IPS-NIHi11 (cell line): ENCODE data around the gene WDCP.
A peak's percentile ranks its signal among the peaks of the same experiment; 100 is the strongest.
"Not testable (repeated sequence)": the region's sequence is repeated elsewhere in the genome, so short reads cannot be mapped to it uniquely, and the experiment has no call there.

Experiments
- DNase-seq: peaks from one replicate; pipeline ENCODE4 v3.0.0; 2012; ENCODE audit warnings: mixed read lengths, low spot score

Gene WDCP

DNA sequence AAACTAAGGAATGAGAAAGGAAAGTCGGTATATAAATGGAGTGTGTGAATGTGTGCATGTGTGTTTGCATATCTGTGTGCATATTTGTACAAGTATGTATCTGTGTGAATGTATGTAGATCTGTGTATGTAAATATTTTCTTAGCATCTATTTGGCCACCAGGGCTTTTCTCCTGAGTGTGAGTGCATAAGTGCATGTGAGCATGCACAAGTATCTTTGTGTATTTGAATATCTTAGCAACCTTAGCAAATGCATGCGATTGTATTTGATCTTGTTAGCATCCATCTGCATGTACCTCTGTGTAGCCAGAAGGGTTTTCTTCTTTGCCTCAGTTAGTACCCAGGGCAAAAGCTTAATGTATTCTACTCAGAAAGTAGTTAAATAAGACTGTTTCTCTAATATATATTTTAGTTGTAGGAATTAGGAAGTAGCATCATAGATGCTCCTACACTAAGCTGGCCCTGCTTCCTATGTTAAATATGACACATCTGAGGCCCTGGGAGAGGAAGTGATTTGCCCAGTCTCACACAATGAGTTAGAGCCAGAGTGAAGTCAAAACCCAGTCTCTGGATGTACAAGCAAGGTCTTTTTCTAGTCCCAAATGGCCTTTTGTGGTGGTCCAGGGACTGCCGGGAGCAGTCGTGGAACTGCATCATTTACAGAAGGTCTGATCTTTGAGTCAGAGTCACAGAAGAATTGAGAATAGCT lies 11.5 kb upstream of the WDCP start:
- DNase-seq: no peak

DNA sequence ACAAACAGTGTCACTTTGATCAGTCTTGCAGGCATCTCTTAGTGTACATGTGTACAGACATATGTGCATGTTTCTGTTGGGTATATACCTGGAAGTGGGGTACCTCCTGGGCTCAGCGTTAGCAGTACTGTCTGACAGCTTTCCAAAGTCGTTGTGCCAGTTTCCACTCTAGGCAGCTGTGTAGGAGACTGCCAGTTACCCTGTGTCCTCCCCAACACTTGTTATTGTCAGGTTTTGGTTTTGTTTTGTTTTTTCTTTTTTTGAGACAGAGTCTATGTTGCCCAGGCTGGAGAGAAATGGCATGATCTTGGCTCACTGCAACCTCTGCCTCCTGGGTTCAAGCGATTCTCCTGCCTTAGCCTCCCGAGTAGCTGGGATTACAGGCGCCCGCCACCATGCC lies 8.6 kb upstream of the WDCP start:
- DNase-seq: no peak

DNA sequence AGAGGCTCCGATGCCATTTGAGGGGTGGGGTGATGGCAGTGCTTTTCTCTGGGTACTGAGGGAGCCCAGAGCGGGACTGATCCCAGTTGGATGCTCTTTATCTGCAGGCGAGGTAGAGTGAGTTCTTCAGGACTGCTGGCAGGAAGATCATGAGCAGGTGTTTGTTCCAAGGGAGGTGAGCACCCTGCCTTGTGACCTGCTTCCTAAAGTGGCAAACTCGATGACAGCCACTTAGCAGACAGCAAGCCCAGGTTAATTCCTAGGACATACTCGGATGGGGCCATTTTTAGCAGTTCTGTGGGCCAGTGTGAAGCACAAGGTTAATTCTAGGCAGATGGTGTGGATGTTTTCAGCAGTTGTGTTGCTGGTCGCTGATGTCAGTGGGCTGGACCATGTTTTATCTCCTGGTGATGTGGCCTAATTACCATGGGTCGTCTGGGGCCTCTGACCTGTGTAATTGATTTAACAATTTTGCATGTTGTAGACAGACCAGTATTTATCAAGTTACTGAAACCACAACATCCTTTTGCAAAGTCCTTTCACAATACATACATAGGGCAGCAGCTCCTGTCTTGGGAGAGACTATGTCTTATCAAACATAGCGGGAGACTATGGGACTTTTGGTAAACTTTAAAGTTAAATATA lies 7.3 kb upstream of the WDCP start:
- DNase-seq: no peak

DNA sequence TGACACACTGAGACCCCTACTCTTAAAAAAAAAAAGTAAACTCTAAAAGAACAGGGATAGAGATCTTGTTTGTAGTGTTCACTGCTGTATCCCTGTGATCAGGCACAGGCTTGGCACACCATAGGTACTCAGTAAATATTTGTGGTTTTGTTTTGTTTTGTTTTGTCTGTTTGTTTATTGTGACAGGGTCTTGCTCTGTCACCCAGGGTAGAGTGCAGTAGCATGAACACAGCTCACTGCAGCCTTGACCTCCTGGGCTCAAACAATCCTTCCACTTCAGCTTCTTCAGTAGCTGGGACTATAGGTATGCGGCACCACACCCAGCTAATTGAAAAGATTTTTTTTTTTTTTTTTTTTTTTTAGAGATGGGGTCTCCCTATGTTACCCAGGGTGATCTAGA lies 5.8 kb upstream of the WDCP start:
- no peak for DNase-seq

DNA sequence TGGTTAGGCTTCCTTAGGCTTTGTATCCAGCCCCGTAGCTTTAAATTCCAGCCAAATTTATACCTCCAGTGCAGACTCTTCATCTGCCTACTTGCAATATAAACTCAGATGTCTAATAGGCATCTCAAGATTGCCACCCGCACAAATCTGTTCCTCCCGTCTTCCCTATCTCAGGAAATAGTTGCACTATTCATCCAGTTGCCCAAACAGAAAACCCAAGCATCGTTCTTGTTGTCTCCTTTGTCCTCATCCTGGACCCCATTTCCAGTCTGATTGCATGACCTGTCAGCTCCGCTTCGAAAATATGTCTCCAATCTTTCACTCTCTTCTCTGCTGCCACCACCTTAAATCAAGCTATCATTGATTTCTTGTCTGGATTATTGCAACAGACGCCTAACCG lies 4.6 kb upstream of the WDCP start:
- no peak for DNase-seq

DNA sequence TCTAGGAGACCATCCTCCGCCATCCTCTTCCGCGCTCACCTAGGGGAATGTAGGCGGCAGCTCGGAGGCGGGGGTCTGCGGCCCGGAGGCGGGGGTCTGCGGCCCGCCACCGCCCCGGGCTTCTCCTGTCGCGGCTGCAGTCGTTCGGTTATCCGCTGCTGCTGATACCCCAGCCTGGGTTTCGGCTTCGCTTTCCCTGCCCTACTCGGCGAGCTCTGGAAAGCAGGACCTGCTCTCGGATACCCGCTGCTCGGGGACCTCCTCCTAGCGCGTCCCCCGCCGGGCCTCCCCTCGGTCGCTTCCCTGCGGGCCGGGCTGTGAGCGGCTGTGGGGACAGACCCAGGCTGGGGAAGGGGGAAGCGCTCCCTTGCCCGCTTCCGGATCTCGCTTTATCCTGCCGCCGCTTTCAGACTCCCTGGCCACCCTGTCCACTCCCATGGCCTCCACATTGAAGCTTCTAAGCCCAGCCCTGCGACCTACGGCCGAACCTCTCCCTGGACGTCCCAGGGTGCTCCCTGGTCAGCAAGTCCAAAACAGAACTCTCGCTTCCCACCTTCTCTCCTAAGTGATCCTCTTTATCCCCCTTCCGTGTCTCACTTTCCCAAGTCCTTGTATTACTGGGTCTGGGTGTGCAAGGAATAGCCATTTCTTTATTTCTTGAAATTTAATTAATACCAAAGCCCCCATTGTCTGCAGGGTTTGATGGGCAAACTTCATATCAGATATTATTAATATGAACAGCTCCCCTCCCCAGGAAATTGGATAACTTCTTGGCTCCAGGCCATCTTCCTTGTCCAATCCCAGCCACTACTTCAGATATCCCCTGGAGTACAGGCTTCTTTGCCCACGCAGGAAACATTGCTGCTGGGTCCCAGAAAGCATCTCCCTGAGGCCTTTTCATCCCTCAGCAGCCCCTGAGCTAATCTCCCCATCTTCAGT lies 3.1 kb upstream of the WDCP start:
- DNase-seq: peak; percentile 39

DNA sequence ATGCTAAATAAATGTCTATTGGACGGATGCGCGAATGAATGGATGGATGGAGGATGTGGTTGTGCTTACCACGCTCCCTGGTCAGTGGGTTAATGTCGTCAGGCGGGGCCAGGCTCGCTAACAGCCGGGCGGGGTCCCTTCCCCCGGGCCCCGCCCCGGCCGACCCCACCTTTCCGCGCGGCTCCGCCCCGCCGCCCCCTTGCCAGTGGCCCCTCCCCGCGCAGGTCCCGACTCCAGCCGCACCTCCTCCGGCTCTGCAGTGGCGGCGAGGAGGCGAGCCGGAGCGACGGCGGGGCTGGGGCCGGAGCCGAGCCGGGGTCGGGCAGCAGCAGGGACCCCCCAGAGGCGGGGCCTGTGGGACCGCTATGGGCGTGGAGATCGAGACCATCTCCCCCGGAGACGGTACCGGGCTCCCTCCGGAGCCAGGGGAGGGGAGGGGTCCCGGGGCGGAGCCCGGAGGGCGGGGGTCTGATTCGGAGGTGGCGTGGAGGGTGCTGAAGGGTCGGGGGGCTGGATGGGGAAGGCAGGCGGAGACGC lies 2.4 kb upstream of the WDCP start, which contains the start of gene FKBP1B:
Gene FKBP1B, plus strand, starts transcription at position 257 of the 537 bp plus-strand sequence. Its CDS starts 109 bp downstream, at position 366.
- peak; percentile 85 for DNase-seq

DNA sequence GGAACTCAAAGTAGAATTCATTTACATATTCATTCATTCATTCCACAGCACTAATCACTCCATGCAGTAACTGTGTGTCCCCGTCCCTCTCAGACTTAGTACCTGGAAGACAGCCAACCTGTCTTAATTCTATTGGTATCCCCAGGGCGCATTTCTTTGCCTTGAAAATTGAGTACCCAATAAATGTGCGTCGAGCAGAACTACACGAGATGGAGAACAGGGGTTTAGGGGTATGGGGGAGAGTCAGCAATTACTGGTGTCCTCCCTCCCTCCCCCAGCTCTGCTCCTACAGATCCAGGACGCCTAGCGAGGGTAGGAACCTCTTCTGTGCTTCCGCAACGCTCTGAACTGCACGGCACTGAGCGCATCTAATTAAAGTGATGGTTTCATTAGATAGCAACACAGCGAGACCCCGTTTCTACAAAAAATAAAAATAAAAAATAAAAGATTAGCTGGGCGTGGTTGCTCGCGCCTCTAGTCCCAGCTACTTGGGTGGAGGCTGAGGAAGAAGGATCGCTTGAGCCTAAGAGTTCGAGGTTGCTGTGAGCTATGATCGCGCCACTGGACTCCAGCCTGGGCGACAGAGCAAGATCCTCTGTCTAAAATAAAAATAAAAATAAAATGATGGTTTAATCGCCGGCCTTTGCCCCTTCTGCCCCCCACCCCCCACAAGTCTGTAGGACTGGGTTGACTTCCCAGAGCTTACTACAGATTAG lies 1.7 kb upstream of the WDCP start:
- DNase-seq: no peak

DNA sequence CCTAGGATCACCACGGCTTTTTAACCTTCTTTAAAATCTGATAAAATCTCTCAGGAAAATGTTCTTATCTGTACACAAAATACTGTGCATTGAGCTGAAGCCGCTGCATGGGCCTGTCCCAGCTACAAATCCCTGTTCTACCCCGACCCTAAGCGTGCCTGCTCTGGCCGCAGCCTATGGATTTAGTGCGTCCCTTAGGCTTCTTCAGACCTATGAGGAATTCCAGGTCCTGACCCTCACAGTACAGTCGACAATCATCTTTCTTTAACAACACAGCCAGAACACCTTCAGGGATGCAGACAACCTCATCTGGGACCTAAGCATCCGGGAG lies 477 bp upstream of the WDCP start:
- no peak for DNase-seq

DNA sequence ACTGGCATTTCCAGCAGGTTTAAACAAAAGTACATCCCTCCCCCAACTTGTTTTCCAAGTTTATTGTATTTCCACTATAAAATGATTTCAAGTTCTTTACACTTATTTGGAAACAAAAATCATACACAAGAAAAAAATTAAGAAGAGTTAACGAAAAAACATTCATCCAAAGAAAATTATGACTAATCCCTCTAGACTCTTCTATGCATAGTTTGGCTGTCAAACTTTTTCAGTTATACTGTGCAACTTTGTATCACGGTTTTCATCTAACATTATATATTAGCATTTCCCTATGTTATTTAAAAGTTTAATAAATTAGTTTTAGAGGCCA lies 627 bp downstream of the WDCP start:
- DNase-seq: no peak

DNA sequence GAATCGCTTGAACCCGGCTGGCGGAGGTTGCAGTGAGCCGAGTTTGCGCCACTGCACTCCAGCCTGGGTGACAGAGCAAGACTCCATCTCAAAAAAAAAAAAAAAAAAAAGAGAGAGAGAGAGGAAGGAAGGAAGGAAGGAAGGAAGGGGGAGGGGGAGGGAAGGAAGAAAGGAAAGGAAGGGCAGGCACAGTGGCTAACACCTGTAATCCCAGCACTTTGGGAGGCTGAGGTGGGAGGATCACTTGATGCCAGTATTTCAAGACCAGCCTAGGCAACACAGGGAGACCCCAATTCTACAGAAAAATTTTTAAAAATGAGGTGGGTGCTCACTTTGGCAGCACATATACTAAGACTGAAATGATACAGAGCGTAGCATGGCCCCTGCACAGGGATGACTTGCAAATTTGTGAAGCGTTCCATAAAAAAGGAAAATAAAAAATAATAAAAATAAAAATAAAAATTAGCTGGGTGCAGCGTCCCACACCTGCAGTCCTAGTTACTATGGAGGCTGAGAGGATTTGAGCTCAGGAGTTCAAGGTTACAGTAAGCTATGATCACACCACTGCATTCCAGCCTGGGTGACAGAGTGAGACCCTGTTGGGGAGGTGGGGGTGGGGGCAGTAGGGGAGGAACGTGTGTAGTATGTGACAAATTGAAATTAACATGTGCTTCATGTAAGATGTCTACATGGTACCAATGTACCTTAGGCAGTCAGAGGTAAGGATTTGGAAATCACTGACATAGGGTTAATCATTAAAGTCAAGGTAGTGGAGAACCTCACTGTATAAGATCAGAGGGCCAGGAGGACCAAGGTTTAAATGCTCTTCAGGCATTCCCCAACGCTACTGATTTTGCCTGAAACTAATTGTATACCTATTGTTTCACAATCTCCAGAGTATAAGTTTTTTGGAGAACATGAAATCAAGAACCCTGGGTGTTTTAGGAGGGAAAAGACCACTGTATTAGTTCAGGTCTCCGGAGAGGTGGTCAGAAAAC lies 1.4 kb downstream of the WDCP start:
- no peak for DNase-seq

DNA sequence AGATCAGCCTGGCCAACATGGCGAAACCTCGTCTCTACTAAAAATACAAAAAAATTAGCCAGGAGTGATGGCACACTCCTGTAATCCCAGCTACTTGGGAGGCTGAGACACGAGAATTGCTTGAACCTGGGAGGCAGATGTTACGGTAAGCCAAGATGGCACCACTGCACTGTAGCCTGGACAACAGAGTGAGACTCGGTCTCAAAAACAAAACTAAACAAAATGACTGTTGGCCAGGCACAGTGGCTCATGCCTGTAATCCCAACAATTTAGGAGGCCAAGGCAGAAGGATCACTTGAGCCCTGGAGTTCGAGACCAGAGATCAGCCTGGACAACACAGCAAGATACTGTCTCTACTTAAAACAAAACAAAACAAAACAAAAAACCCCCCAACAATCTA lies 4.1 kb downstream of the WDCP start:
- DNase-seq: not testable (repeated sequence)

DNA sequence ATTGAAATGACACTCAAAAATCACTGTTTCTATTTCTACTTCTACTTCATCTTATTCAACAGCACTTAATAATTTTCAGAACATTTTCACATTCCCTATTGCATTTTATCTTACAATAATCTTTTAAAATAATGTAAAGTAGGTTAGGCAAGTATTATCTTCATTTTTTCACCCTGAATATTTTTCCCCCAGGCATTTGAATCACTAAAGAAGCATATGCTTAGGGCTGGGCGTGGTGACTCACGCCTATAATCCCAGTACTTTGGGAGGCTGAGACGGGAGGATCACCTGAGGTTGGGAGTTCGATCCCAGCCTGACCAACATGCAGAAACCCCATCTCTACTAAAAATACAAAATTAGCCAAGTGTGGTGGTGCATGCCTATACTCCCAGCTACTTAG lies 6.7 kb downstream of the WDCP start:
- DNase-seq: no peak

DNA sequence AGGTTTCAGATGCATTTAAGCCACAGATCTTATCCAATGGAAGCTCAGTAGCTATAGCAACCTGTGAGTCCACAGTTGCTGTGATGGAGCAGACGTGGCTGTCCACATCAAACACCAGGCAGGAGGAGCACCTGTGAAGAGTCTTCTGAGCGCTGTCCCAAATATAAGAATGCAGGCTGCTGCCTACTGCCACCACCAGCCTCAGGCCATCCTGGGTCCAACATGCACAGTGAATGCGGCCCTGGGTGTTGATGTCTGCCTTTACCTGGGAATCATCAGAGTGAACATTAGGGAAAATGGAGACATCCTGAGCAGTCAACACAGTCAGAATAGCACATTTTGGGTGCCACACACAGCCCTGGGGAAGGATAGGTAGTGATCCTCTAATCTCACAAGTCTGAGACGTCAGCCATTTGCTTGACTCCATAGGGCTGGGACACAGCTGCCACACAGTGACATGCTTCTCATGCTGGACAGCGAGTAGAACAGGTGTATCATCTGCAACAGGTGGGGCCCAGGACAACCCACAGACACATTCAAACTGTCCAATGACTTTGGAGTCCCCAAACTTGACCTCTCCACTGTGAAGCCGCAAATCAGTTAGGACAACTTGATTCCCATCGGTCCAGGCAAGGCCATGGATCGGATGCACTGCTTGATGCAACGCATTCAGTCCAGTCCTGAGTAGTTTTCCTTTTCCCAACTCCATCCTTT lies 8.2 kb downstream of the WDCP start:
- no peak for DNase-seq

DNA sequence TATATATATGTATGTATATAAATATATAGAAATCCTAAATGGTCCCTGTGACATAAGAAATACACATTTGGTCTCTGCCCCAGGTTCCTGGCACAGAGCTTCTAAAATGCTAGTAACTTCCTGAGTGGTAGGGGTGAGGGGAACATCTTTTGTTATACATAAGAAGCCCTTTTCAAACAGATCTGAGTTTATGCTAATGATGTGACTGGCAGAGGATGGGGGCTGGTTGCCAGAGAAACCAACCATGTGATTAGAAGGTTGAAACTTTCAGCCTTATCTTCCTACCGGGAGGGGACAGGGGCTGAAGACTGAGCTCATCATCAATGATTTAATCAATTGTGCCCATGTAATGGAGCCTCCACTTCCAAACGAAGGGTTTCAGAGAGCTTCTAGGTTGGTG lies 21.0 kb downstream of the WDCP start:
- DNase-seq: peak; percentile 29

DNA sequence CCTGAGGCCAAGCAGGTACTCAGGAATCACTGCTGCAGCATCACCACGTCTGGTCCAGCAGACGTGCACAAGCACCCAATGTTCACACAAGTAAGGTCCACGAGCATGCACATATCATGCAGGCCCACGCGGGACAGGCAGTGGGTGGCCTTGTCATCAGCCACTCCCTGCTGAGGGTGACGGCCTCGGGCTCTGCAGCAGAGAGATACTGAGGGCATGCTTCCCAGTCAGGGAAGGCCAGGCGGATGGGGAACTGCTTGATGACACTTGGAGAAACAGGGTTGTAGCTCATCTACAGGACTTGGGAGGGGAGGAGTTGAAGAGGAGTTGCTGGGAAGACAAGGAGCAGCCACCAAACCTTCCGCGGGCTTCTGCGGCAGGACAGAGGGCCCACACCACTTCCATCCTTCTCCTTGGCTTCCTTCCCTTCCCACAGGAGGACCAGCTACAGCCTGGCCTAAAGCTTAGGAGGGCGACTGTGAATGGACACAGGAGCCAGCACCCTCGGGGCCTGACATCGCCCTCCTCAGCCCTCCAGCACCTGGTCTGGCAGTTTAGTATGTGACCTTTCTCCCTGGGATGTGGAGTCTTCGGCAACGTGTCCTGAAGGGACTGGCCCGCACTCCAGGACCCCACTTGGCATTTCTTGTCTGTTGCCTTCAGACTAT lies 22.1 kb downstream of the WDCP start:
- no peak for DNase-seq

DNA sequence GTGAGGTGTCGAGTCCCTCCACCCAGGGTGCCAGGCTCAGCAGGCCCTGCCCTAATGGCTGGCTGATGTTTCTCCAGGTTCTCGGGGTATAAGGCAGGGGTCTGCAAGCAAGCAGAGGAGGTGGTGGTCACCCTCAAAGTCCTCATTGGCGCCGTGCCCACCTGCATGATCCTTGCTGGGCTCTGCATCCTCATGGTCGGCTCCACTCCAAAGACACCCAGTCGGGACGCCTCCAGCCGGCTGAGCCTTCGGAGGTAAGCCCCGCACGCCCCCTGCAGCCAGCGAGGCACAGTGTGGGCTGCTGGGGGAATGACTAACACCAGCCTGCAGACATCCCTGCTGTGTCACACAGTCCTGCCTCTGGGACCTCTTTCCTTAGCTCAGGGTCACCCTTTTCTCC lies 23.2 kb downstream of the WDCP start:
- DNase-seq: no peak

DNA sequence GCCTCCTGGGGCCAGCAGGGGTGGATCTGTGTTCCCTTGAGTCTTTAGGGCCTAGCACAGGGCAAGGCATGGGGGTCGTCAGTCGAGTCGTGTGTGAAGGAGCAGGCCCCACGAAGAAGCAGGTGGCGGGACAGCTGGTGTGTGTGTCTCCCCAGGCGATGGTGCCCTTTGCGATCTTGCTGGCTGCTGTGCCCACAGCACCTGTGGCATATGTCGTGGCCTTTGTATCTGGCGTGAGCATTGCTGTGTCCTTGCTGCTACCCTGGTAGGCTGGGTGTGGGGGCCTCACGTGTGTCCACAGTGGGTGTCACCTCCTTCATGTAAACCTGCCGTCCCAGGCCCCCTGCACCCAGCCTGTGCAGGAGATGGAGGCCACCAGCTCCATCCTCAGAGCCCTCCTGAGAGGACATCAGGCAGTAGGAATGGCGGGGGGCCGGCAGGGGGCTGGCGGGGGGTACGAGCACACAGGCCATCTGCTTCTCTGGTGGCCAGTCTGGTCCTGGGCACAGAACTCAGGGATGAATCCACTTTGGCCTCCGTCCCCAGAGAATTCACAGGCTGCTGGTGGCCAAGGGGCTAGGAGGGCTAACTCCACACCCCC lies 24.1 kb downstream of the WDCP start:
- no peak for DNase-seq

DNA sequence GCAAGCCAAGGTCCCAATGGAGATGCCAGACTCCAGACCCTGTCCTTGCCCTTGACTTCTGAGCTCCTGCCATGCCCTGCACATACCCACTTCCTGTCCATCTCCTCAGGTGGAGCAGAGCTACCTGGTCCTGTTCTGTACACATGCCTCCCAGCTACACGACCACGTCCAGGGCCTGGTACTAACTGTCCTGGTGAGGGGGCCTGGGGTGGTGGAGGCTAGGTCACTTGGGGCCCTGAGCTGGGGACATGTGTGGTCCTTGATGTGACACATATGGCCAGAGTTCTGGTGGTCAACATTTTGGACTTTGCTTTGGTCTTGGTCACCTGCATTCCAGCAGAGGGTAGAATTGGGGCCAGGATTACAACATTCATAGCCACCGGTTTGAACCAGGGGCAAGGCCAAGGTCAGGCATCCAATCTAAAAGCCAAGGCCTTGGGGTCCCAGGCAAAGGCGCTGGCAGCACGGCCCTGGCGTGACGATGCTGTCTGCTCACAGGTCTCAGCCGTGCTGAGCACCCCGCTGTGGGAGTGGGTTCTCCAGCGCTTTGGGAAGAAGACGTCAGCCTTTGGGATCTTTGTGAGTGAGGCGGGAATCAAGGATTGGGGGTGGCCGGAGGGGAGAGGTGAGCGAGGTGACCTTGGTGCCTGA lies 24.7 kb downstream of the WDCP start:
- no peak for DNase-seq
